Right forelimb (tissue), 1 donor: Measurements from ENCODE around the gene GMDS.

Source experiments
- DNase-seq: peaks from one replicate; pipeline ENCODE4 v3.0.0-alpha.2; 2018

The GMDS gene

GRCh38 chr6:1820714-1821113, 424.7 kb downstream of the GMDS start:
- DNase-seq = no peak

DNA sequence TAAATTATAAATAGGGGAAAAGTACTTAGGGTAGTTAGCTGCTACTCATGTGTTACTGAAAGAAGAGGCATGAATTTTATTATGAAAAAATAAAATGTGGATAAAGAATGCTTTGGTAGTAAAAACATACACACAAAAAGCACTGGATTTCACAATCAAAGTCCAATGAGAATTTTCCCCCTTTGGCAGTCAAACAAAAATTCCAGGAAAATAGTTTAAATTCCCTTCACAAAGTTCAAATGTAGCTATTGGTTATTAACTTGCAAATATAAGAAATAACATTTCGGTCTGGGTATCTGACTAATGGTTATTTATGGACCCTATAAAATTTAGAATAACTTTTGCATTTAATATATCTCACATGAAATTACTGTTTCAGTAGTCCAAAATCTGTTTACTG, 425.2 kb downstream of the GMDS start:
- no peak for DNase-seq

- DNase-seq = no peak
Observed at GRCh38 chr6:1819007-1819406, 426.4 kb downstream of the GMDS start.

- no peak for DNase-seq
Observed at GRCh38 chr6:1817033-1817761, 428.2 kb downstream of the GMDS start.

DNA sequence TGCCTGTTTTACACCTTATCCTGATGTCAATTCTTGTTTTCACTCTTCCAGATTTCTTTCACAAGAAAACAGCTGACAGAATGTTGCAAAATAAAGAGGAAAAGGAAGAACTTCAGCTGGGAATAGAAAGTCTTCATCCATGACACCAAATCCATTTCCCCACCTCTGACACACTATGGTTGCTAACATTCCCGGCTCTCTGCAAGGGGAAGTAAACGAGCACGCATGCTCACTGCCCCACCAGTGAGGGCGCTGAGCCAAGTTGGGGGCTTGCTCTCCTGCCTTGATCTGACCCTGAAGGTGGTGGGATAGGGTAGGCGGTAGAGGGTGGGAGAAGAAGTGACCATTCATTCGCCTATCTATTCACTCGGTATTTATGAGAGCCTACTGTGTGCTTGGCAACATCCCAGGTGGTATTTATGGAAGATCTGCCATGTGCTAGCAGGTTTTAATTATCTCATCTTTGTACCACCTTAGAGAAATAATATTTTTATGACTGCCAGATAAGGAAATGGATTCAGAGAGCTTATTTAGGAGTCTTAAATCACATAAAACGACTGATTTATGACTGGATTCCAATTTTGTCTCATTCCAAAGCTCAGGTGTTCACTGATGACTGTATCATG, 429.5 kb downstream of the GMDS start:
- DNase-seq = no peak

DNA sequence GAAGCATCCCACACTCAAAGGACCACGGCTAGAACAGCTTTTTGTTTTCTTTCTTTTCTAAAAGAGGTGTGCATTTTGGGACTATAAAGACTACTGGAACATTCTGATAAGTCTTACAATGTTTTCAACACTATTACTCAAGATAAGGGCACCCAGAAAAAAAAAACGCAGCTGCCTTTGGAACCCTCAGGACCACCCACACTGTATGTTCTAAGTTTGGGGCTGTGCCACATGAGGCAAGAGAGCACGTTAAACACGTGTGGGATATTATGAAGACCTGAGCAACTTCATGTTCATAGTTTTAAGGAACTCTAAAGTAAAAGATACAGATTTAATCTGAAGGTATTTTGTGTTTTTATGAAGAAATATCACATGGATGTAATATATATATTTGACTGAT, 431.1 kb downstream of the GMDS start:
- no peak for DNase-seq

DNA sequence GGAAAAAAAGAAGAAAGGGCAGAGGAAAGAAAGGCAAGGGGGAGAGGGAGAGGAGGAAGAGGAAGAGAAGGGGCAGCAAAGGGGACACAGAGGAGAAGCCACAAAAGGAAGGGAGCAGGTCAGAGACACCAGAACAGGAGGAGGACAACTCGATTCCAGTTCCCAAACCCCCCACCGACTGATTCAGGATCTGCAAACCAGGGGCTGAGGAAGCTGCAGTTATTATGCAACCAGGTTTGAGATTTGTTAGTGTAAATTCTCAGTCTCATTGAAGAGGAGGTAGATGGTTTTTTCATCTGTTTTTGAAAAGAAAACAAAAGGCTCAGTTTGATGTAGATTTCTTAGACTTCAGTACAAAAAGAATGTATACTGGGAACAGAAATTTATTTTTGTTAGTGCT, 432.9 kb downstream of the GMDS start:
- no peak for DNase-seq

- DNase-seq = no peak
Observed at GRCh38 chr6:1812034-1812433, 433.4 kb downstream of the GMDS start.

DNA sequence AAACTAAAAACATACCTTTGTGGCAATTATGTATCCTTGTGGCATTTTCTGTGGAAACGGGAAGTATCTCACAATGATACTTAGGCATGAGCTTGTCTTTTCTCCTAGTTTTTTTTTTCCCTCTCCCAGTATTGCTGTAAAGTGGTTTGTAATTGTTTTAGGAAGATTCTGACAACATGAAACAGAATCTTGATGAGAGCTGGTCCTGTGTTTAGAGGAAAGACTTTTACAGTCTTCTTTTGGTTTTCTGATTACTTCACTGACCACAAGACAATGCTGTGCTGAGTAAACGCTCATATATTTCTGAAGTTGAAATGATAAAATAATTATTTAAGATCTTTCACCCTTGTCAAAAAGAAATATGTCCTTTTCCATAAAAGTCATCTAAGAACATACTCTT, 434.5 kb downstream of the GMDS start:
- no peak for DNase-seq

DNA sequence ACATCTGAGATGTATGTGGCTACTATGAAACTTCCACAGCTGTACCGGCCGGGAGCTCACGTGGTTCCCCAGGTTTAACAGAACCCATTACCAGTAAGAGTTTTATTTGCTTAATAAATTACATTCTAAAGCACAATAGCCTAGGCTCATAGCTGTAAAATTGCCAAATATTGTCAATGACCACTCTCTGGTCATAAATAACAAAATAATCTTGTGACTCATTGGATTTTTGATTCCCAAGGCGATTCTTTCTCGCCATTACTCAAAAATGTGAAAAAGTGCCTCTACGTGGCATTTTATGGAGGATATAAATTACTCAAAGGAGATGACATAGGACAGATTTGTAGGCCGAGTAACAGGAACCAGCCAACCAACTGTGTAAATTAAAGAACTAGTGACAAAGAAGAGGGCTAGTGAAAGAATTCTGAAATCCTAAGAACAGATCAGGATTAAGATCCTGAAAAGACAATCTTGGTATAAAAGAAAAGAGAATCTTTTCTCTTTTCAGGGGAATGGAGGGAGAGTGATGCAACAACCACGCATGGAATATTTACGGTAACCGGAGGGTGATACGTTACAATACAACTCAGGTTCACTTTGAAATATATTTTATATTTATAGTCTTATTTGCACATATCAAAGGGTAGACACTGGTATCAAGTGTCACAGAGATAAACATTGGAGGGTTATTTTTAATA, 436.0 kb downstream of the GMDS start:
- DNase-seq = no peak

DNA sequence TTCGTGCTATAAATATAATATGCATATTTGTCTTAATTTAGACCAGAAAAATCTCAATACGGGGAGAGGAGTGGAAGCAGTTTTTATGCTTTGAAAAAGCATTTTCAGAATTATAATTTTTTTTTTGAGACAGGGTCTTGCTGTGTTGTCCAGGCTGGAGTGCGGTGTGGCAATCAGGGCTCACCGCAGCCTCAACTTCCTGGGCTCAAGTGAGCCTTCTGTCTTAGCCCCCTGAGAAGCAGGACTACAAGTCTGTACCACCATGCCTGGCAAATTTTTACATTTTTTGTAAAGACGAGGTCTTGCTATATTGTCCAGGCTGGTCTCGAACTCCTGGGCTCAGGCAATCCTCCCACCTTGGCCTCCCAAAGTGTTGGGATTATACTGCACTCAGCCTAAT, 438.5 kb downstream of the GMDS start:
- DNase-seq = no peak

DNA sequence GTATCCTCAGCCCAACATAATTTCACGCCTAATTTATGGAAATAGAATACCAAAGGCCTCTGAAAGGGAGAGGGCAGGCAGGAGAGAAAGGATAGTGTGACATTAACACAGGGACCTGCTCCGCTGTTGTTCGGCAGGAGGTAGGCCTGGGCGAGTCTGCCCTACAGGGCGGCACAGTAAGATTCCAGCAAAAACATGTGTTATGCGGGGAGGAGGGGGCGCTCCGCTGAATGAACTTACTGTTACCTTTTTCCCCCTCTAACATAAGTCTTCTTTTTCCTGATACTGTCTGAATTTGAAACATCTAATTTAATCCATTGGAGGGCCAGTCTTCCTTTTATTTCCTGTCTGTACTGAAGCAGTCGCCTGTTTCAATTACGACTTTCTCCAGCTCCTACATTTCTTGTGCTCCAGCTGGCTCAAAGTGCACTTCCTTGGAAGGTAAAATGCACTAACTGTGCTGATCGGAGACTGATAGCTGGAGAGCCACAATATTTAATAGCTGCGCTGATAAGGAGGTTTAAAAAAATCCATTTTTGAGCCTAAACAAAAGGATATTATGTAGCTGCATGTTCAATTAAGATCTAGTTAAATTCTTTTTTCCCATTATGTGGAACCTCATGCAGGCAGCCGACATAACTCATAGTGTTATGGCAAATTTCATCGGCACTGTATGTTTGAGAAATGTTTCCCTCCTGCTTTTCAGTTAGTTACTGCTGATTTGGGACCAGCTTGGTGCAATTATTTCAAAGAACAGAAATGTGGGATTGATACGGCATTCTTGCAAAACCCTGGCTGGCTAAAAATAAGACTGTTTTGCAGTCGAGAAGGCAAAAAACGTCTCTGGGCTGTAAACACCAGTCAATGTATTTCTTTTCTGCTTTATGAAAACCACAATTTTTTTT, 442.7 kb downstream of the GMDS start:
- DNase-seq = no peak

DNA sequence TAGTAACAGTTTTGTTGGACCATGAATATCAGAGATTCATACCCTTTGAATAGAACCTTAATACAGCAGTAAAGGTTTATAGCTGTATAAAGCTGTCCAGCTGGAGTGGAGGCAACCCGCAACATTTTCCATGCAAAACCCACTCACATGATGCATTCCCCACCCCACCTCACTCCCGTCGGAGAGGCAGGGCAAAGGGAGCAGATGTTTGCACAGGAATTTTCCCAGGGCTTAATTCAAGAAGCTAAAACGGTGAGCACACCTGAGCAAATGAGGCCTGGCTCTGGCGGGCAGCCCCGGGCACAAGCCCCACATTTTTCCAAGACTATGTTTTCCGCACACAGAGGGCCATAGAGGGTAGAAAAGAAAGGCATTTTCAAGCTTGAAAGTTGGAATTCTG, 444.0 kb downstream of the GMDS start:
- DNase-seq = no peak

- no peak for DNase-seq
Observed at GRCh38 chr6:1800845-1801244, 444.6 kb downstream of the GMDS start.

GRCh38 chr6:1798965-1799325, 446.5 kb downstream of the GMDS start:
- DNase-seq = no peak

GRCh38 chr6:1798303-1798964, 447.0 kb downstream of the GMDS start:
- DNase-seq = no peak

DNA sequence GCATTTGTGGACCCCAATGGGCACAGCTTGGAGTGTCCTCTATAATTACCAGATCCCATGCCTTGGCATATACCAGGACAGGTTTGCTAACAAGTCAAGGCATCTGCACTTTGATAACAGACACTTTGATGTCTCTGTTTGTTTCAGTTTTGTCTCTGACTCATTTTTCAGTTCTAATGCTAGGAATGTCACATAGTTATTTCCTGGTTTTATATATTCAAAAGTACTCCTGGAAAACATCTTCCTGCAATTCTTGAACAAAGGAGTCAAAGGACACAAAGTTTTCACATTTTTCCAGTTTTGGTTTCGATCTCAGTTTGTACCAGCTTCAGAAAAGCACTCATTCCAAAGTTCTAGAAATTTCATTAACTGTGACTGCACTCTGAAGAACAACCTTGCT, 447.6 kb downstream of the GMDS start:
- no peak for DNase-seq

DNA sequence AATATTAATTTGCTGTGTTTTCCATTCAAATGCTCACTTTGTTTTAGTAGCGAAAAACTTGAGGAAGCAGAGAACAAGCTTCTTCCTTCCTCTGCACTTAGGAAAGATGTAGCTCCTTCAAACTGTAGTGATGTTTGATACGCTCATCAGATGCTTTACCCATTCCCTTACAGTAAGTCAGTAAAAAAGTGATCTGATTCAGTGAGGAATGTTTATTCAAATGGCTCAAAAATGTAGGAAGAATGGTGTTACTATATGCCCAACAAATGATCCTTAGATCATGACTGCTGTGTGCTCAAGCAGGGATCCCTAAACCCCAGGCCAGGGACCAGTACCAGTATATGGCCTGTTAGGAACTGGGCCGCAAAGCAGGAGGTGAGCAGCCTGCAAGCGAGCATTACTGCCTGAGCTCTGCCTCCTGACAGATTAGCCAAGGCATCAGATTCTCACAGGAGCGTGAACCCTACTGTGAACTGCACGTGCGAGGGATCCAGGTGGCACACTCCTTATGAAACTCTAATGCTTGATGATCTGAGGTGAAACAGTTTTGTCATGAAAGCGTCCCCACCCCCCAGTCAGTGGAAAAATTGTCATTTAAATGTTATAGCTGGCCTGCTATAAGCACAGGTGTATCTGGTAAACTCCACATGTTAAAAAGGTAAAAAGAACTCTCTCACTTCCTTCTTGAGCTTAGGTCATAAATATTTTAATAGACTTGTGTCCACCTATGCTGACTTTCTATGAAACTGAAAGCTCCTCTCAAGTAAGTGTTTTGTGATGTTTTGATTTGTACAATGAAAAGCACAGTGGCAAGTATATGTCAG, 448.5 kb downstream of the GMDS start:
- DNase-seq = no peak

DNA sequence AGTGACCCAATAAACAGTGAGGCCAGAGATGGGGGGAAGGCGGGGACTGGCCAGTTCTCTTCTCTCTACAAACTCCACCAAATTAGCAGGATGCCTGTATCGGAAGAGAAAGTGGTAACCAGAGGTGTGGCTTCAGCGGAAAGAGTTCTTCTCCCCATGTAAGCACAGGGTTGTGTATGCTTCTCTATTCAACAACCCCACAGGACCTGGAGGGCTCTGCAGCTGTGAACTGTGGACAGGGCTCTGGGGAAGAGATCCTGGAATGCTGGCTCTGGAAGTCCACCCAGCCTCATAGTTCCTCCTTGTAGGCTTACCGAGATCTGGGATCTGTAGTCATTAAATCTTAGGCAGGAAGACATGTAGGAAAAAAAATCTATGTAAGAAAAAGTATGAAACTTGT, 449.5 kb downstream of the GMDS start:
- no peak for DNase-seq

- no peak for DNase-seq
Observed at GRCh38 chr6:1792989-1793388, 452.4 kb downstream of the GMDS start.

GRCh38 chr6:1790684-1791083, 454.7 kb downstream of the GMDS start:
- no peak for DNase-seq

- no peak for DNase-seq
Observed at GRCh38 chr6:1789092-1789491, 456.3 kb downstream of the GMDS start.
